Sigmoid colon (tissue), 4 donors: ENCODE results near the gene HAO2.

ENCODE experiments used
- EP300 ChIP-seq, 4 donors: sonication (generic); formaldehyde crosslinking; IDR thresholded peaks; one replicate each; pipeline ENCODE4 v1.6.1; 2017; ENCODE audit warnings: antibody characterized with exemption in 4 of 4
- POLR2A ChIP-seq, 2 donors: fragments of 450-650 bp; IDR thresholded peaks; one replicate each; pipeline ENCODE4 v1.6.1; 2016; ENCODE audit warnings: antibody characterized with exemption in 2 of 2, mild to moderate bottlenecking in 2 of 2, moderate library complexity in 2 of 2

DNA sequence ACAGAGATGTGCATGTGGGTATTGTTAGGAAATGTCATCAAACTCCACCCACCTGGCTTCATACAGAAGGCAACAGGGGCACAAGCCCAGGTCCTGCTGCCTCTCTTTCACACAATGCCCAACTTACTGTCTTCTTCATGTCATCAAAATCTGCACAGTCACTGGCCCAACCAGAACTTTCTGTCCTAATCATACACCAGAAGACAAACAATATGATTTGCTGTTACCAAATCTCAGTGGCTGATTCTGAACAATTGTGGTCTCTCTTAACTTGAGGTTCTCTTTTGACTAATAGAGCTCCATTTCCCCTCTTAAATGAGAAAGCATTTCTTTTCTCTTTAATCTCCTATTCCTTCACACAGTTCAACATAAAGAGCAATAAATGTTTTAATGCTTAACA, 54.0 kb downstream of the HAO2 start:
- TF ChIP-seq POLR2A (IDR thresholded peaks at IDR 0.05), result no peak
- TF ChIP-seq EP300 (IDR thresholded peaks at IDR 0.05), result no peak
